Measurements from ENCODE around the gene MACROH2A2.

DNA sequence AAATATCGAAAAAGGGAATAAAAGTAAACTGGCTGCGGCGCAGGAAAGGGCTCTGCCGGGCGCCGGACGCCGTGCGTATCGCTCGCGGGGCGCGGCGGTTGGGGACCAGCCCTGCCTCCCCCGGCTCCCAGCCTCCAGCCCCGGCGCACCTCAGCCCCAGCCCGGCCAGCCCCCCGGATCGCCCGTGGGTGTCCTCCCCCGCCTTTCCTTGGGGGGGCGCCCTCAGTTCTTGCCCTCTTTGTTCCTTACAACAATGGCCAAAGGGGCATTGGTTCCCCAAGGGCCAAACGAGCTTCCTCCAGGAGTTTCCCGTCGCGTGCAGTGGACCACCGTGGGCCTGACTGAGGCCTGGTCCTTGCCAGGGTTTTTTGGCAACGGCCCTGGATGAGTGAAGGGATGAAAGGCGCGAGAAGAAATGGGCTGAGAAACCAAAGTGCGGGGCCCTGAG, 1.2 kb downstream of the MACROH2A2 start:
- TF ChIP-seq, protein P1, sequence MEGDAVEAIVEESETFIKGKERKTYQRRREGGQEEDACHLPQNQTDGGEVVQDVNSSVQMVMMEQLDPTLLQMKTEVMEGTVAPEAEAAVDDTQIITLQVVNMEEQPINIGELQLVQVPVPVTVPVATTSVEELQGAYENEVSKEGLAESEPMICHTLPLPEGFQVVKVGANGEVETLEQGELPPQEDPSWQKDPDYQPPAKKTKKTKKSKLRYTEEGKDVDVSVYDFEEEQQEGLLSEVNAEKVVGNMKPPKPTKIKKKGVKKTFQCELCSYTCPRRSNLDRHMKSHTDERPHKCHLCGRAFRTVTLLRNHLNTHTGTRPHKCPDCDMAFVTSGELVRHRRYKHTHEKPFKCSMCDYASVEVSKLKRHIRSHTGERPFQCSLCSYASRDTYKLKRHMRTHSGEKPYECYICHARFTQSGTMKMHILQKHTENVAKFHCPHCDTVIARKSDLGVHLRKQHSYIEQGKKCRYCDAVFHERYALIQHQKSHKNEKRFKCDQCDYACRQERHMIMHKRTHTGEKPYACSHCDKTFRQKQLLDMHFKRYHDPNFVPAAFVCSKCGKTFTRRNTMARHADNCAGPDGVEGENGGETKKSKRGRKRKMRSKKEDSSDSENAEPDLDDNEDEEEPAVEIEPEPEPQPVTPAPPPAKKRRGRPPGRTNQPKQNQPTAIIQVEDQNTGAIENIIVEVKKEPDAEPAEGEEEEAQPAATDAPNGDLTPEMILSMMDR (conservative IDR thresholded peaks at IDR 0.05; ENCODE audit: low read depth, low read length), result peak; percentile 21; the same call in 1 of the 2 replicates
- TF ChIP-seq, protein P2, sequence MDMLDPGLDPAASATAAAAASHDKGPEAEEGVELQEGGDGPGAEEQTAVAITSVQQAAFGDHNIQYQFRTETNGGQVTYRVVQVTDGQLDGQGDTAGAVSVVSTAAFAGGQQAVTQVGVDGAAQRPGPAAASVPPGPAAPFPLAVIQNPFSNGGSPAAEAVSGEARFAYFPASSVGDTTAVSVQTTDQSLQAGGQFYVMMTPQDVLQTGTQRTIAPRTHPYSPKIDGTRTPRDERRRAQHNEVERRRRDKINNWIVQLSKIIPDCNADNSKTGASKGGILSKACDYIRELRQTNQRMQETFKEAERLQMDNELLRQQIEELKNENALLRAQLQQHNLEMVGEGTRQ (IDR thresholded peaks at IDR 0.05; ENCODE audit: low read depth, low read length), result no peak
